HG03196 (cell line): ENCODE results near the gene CBFA2T3.

ENCODE experiments used
- ATAC-seq: cut with Tn5 transposase; IDR thresholded peaks from one replicate; pipeline ENCODE4 v1.9.1; 2021; ENCODE audit not compliant: unreplicated experiment

The CBFA2T3 gene

GRCh38 chr16:88880226-88881006, 96.6 kb downstream of the CBFA2T3 start:
- ATAC-seq, result no peak

GRCh38 chr16:88879788-88880055, 97.3 kb downstream of the CBFA2T3 start:
- ATAC-seq, result no peak

GRCh38 chr16:88878967-88879787, 97.8 kb downstream of the CBFA2T3 start:
- ATAC-seq, result no peak

GRCh38 chr16:88878356-88878755, 98.7 kb downstream of the CBFA2T3 start:
- no peak for ATAC-seq

- ATAC-seq, result no peak
These were observed 99.3 kb downstream of the CBFA2T3 start for GRCh38 chr16:88877564-88878289.

GRCh38 chr16:88876942-88877526, 100.0 kb downstream of the CBFA2T3 start:
- ATAC-seq, result no peak

- no peak for ATAC-seq
These were observed 101.2 kb downstream of the CBFA2T3 start for GRCh38 chr16:88875703-88876234.

- ATAC-seq, result no peak
These were observed 101.9 kb downstream of the CBFA2T3 start for GRCh38 chr16:88874938-88875599.

- no peak for ATAC-seq
These were observed 104.2 kb downstream of the CBFA2T3 start for GRCh38 chr16:88872650-88873331.

GRCh38 chr16:88871730-88872416, 105.1 kb downstream of the CBFA2T3 start:
- ATAC-seq, result no peak

GRCh38 chr16:88871349-88871702, 105.7 kb downstream of the CBFA2T3 start:
- ATAC-seq, result no peak

GRCh38 chr16:88870608-88871348, 106.2 kb downstream of the CBFA2T3 start:
- no peak for ATAC-seq

GRCh38 chr16:88869673-88869980, 107.4 kb downstream of the CBFA2T3 start:
- no peak for ATAC-seq

GRCh38 chr16:88868974-88869672, 107.9 kb downstream of the CBFA2T3 start:
- ATAC-seq, result no peak

GRCh38 chr16:88867581-88868246, 109.3 kb downstream of the CBFA2T3 start:
- no peak for ATAC-seq

GRCh38 chr16:88866151-88866920, 110.7 kb downstream of the CBFA2T3 start, which contains the start of gene PABPN1L:
TSS of gene PABPN1L (minus strand) at chr16:88866660. CDS start at chr16:88866606, 54 bp downstream.
- no peak for ATAC-seq

GRCh38 chr16:88865742-88866141, 111.3 kb downstream of the CBFA2T3 start:
- ATAC-seq, result no peak
